Medulla oblongata (tissue), 1 donor: ENCODE results near the gene SPA17.

Experiments used
- DNase-seq: peaks from one replicate; pipeline ENCODE4 v3.0.0-alpha.2; 2015; ENCODE audit errors: extremely low spot score

The SPA17 gene

DNA sequence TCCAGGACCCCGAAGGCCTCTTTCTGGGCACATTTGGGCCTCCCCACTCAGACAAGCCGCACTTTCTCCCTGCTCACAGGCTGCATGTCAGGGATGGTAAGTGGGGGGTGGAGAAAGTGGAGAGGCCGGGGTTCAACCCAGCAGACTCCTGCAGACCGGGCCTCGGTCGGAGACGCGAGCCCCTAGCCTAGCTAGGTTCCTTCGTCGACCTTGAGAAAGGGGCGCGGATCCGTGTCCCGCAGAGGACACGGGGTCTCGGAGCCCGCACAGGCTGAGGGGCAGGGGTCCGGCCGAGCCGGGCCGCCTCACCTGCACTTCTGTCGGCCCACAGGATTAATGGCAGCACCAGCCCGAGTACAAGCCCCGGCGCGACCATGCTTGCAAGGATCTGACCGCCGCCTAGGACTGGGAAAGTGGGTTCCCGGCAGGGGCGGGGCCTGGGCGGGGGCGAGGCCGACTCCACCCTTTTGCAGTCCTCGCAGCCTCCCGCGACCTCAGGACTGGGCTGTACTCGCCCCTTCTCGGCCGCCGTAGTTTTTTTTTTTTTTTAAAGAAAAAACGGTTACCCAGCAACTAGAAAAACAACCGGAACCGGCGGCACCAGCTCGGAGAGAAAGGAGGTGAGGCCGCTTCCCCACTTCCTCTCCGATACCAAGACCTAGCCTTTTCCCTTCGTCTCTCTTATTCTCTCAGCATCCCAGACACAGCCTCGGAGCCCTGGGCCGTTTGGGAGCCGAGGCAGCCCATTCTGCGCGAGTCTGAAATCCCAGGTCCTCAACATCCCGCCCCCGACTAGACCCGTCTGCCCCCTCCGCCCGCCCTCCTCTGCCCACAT is at the start of gene SPA17, which contains the start of gene SIAE:
Gene SPA17 (plus strand): TSS at position 572 of the 835 bp plus-strand sequence. CDS start 1,361 bp downstream, outside the sequence.
Gene SIAE (minus strand): TSS at position 407 of the 835 bp plus-strand sequence. CDS start 31 bp downstream, at position 376.
- peak; percentile 87 for DNase-seq

DNA sequence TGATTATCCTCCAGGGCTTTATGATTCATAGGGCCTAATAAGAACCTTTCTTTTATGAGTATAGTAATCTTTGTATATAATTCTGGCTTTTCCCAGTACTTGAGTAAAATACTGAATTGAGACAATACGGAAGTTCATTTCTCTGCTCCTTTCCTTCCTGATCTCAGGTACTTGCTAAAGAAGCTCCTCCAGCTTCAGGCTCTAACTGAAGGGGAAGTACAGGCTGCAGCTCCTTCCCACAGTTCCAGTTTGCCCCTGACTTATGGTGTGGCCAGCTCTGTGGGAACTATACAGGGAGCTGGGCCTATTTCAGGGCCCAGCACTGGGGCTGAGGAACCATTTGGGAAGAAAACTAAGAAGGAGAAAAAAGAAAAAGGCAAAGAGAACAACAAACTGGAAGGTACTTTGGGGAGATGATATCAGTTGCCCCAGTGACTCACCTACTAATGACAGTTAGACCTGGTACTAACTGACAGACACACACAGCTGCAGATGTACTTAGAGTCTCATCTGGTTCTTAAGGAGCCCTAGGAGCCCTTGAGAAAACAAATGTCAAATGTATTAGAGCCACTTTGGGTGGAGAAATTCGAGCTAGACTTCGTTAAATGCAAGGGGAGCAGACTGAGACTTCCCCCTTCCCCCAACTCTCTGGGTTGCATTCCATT is 48.1 kb upstream of the SPA17 start:
- DNase-seq = no peak

DNA sequence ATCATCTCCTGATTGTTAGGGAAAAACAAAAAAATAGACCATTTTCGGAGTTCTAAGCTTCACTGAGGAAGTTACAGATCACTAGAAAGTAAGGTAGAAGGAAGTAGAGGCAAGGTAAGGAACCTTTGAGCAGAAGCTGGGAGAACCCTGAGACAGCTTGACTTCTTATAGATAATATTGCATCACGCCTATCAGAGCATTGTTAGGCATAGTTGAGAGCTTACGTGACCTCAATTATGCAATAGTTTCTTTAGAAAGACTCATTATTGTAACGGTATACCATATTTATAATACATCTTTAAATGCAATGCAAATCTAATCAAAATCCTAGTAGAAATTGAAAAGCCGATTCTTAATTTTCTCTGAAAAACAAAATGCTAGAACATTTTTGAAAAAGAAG is 46.2 kb upstream of the SPA17 start:
- DNase-seq = no peak

DNA sequence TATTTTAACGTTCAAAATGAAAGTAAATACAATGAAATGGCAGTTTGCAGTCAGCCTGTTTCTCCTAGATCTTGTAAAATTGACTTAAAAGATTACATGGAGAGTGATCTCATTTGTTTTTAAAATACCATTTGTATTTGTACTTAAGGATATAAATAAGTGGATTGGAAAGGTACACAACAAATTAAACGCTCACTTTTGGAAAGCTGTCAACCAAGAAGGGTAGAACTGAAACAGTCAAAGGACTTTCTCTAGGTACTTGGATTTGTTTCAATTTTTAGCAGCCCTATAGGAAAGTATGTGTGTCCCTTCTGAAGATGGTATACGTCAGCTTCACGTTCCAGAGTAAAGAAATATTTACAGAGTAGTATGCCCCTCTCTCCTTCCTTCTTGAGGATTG is 43.7 kb upstream of the SPA17 start:
- DNase-seq = no peak

DNA sequence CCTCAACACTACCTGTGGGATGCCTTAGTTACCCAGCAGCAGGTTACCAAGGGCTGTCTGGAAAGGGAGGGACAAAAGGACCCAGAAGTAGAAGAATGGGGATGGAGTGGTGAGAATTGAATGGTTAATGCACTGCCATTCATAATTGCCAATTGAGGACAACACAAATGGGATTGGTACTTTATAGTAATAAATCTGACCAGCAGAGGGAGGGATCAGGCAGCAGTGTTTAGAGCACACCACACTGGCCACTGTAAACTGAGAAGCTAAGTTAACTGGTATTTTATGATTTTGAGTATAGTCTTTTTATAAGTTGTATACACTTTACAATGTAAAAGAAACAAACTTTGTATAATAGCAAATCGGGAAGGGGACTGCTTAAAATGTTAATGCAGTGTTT is 40.3 kb upstream of the SPA17 start:
- DNase-seq = no peak

DNA sequence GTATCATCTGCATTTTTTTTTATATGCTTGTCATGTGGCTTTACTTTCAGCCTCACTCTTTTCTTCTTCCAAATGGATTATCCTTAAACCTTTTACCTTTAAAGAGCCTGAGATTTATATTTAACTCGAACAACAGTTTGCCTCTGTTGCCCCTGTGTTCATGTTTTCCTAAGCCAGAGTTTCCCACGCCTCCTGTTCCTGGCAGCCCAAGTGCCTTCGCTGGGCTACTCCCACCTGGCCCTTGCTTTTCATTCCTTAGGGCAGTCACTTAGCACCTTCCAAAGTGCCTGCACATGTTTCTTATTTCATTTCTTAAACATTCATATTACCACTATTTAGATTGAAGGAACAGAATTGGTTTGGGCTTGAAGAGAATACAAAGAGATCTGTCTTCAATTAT is 37.8 kb upstream of the SPA17 start:
- DNase-seq = no peak

DNA sequence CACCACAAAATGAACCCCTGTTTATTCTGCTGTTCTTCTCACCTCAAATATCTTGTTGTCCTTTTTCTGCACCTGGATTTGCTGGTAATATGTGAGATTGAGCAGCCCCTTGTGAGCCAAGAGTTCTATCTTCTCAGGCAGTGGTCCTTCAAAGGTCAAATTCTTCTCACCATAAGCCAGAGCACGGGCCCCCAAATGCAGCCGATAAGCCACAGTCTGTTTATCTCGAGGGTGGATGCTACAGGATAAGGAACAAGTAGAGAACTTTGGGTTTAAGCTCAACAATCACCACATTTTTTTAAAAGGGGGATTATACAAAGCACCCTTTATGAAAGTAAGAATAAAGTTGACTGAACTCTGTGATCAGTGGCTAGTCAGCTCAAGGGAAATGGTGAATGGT is 35.2 kb upstream of the SPA17 start:
- no peak for DNase-seq

DNA sequence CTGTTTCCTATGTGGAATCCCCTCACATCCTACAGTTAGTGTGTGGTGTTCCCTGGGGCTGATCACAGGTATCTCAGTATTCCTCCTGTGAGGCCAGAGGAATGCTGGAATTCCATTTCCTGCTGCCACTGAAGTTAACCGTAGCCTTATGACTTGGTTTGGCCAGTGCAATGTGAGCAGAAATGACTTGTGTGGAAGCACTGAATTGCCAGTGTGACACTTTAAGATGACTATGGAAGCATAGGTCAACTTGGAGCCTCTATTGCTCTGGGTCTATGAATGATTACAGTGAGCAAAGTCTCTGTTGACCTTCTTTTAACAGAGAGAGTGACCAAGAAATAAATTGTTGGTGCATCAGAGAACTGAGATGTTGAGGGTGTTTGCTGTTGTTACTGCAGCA is 34.5 kb upstream of the SPA17 start:
- no peak for DNase-seq

DNA sequence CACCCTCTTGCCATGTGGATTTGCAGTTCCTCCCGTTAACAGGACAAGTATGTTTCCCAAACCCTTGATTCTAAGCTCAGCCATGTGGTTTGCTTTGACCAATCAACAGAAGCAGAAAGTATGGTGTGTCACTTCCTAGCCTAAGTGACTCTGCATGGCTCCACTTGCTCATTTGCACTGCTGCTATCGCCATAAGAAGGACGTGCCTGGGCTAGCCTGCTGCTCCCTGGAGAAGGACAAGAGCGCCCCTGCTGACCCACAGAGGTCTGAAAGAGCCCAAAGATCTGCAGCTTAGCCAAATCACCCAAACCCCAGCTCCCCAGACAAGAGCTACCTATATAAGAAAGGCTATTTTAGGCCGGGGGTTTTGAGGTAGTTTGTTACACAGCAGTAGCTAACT is 33.0 kb upstream of the SPA17 start:
- DNase-seq = no peak

DNA sequence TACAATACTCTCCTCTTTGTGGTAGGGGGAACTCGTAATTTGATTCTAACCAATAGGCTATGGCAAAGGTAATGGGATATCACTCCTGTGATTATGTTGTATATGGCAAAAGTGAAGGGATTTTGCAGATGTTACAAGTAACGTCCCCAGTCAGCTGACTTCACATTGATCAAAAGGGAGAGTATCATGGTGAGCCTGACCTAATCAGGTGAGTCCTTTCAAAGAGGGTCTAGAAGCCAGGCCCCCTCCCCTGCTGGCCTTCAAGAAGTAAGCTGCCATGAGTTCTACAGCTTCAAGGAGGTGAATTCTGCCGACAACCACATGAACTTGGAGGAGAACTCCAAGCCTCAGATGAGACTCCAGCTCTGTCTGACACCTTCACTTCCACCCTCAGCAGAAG is 31.1 kb upstream of the SPA17 start:
- DNase-seq = no peak

DNA sequence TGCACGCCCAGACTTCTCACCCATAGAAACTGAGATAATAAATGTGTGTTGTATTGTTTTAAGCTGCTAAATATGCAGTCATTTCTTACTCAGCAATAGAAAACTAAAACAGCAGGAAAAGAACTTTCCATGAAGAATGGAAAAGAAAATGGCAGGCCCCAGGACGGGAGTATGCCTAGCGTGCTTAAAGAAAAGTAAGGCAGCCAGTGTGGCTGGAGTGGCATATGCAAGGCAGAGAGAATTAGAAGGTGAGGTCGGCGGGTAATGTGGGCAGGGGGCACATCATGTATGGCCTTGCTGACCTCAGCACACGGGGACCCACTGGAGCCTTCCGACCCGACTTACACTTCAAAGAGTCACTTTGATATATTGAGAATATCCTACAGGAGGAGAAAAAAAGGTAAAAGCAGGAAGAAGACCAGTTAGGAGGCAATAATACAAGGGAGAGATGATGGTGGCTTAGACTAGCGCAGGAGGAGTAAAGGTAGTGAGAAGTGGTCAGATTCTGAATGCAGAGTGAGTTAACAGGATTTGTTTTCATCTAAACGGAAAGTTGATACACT is 30.6 kb upstream of the SPA17 start:
- DNase-seq = no peak

DNA sequence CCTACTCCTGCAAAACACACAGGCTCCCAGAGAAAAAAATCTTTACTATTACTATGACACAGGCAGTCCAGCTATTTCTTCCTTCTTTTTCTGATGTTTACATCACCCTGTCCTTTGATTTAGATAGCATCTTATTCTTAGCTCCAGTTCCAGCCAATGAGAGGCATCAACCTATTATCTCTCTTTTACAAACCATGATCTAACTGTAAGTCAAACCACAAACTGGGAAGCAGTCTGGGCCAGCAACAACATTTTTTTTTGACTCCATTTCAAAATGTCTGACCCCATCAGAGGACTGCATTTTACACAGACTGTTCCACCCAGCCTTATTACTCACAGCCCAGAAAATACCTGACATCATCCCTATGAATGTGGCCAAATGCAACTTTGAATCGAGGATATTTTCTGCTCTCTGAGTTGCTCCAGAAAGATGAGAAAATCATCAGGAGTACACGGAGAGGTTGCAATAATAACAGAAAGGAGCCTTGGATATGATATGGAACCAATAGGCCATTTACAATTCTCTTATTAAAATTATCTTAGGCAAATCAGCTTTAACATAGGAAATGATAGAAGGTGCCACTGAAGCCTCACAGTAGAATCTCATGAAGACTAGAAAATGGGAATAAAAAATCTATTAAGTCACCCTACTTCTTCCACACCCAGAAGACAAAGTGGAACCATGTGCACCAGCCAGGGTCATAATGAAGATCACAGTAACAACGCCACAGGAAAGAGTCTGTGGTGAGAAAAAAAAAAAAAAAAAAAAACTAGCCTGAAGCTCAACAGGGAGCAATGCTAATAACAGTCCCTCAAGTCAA is 29.9 kb upstream of the SPA17 start:
- no peak for DNase-seq

DNA sequence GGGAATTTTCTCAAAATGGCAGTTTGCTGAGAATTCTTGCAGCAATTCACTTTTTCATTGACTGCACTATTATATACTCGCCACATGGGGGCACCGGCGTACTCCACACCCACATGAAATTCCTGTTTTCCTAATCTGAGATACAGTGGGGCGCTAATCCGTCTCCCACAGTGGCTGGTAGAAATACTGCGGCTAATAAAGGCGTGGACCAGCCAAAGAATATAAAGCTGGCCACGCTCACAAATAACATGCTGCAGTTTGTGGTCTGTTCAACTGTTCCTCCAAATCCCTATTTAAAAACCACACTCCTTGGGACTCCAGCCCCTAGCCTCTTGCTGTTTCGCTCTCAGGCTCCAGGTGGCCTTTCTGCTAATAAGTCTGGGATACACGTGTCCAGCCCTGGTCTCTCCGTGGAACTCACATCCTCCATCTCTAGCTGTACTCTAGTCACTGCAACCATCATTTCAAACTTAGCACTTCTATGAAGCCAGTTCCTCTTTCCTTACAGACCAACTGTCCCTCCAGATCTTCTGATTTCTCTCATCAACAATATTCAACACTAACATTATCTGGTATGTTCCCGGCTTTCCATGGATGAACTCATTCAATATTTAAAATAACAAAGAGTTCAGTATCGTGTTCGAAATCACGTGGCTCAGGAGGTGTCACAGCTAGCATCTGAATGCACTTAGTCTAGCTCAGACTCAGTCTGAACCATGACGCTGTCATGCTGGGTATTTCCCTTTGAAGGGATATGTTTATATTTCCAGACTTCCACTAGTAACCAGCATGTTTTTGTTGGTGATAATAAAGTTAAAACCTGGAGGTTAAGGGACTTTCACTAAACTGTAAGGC is 29.1 kb upstream of the SPA17 start:
- DNase-seq = peak; percentile 74

DNA sequence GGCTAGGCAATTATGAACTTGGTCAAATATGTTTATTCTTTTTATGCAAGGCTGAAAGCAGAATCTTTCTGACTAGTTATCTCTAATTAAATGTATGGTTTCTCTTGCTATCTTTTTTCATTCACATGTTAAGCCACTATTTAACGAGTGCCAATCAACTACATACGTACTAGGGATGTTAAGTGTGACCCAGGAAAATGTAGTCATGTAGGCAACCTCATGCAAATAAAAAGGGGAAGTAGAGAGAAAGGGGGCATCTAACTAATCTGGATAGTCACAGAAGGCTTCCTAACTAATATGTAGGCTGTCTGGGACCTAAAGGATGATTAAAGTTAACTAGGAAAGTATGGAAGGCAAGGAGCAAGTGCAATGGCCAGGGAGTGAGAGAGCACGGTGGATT is 27.6 kb upstream of the SPA17 start:
- no peak for DNase-seq

DNA sequence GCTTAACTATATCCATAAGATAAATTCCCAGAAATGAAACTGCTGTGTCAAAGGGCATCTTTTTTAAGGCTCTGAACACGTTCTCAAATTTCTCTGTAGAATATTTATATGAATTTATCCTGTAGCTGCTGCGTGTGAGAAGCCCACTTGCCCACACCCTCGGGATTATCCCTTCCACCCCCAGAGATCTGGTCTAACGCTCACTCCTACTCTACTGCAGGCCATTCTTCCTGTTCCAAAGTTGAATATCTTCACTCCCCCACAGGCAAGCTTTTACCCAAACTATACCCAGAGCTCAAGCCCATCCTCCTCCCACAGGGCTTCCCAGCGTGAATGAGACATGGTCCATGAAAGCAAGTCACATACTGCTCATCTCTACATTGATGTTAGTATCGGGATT is 25.1 kb upstream of the SPA17 start:
- no peak for DNase-seq

DNA sequence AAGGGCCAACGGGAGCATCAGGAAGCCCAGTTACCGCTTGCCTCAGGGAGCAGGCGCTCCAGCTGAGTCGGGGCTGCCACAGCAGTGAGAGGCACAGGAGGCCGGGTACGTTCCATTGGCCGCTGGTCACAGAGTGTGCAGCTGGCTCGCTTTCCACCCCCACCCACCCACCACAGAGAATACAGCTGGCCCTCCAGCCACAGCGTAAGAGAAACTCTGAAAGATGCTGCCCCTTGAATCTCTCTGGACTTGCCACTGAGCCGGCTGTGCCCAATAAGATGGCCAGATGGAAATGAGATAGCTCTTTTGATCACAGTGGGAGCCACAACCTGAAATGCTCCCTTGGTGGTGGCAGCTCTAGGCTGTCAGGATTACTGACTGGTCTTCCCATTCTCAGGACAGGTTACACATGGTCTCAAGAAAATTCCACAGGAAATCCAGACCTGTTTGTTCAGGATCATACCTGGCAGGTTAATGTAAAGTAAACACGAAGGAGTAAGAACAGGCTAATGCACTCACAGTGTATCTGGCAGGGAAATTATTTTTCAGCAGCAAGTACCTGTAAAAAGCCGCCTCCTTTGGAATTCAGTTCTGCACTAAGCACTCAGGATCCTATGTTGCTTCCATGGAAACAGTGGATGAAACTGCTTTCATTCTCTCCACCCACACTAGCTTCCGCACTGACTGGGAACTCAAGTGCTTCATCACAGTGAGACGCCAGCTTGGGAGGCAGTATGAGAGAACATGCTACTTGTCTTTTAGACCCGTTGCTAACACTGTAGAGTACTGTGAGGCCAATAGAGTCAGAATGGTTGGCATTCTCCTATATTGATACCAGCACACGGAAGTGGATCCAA is 16.7 kb upstream of the SPA17 start:
- DNase-seq = no peak

DNA sequence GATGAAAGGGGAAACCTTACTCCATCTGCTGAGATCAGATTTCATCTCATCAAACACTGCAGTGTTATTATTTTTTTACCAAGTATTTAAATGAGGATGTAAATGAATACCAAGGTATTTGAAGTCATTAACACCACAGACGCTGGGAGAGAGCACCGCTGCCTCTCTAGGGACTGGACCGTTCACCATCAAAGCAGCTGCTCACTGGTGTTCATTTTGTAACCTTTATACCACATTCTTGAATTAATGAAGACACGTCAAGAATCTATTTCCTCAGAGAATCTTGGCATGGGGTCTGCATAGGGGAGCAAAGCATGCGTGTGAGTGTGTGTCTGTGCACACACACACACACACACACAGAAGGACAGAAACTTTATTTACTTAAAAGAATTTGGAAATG is 15.8 kb upstream of the SPA17 start:
- DNase-seq = no peak

DNA sequence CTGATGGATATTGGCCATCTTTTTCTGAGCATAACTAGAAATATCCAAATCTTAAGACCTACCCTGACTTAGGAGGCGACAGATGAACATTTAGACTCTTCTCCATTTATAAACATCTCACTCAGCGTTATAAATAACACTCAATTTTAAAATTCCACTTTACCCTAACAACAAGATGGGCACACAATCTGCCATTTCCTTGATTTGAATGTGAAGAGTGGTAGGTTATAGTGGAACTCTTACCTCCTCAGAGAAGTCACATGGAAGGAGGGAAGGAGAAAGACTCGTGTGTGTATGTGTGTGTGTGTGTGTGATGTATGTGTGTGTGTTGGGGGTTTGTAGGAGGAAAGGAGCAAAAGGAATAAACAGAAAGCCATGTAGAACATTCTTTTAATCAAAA is 15.2 kb upstream of the SPA17 start:
- DNase-seq = no peak

DNA sequence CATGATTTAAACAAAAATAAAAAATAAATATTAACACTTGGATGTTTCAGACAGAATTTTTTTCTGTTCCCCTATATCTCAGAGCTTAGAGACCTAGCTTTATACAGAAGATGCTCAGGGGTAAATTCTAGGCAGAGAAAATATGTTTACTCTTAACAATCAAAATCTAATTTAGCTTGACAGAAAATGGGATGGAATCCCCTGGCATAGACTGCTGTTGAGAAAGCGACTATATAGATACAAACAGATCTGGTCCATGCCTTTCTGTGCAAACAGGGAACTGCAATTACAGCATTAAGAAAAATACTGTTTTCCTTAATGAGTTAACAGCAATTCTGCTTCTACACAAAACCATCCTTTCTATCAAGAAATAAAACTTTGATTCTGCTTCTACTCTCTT is 14.7 kb upstream of the SPA17 start:
- DNase-seq = no peak

DNA sequence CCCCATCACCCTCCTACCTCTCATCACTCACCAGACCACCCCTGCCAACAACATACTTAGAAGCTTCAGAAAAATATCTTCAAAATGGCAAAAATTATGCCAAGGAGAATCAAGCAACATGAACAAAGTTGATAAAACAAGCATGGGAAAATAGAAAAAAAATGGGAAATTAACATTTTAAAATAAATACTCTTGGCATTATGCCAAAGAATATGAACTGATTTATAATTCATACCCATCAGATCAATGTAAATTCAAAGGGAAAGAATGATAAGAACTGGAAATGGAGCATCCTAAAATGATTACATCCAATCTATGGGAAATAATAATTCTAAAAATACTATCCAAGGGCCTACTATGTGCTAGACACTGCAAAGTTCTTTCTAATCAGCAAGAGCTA is 12.2 kb upstream of the SPA17 start:
- DNase-seq = no peak
